Right lobe of liver (tissue), 6 donors: ENCODE measurements around the gene CEP63. TPM values are rescaled to one million over a fixed set of nuclear protein-coding genes. Genes with fewer than 3 reads are reported as not detected.

Experiments used
- ATAC-seq, 4 donors: fragments of 200-7000 bp; cut with Tn5 transposase; one replicate each; pipeline ENCODE4 v1.9.1; 2020; ENCODE audit warnings: mild to moderate bottlenecking in 4 of 4, moderate library complexity in 4 of 4
- DNase-seq, 3 donors: peaks; one replicate each; pipeline ENCODE4 v3.0.0-alpha.2; 2020
- H3K27ac ChIP-seq, 3 donors: fragments of 200-600 bp; one replicate each; pipeline ENCODE4 v1.8.0; 2022
- H3K27me3 ChIP-seq, 2 donors: fragments of 200-600 bp; one replicate each; pipeline ENCODE4 v1.8.0; 2022
- H3K36me3 ChIP-seq, 4 donors: fragments of 200-600 bp; sonication (generic) in 1 of 4; one replicate each; pipeline versions ENCODE4 v1.5.1 to v1.8.0; 2017 to 2022; ENCODE audit warnings: control low read depth in 1 of 4
- H3K4me1 ChIP-seq, 4 donors: fragments of 200-600 bp; sonication (generic) in 1 of 4; one replicate each; pipeline versions ENCODE4 v1.5.1 to v1.8.0; 2017 to 2022; ENCODE audit warnings: control low read depth in 1 of 4
- H3K4me3 ChIP-seq, 3 donors: fragments of 200-600 bp; one replicate each; pipeline ENCODE4 v1.8.0; 2022
- H3K9me3 ChIP-seq, 4 donors: fragments of 200-600 bp; sonication (generic) in 1 of 4; one replicate each; pipeline versions ENCODE4 v1.5.1 to v1.8.0; 2017 to 2022; ENCODE audit warnings: control low read depth in 1 of 4
- CTCF ChIP-seq, 4 donors: fragments of 200-600 bp in 3 of 4; fragments of 450-650 bp in 1 of 4; IDR thresholded peaks; one replicate each; pipeline versions ENCODE4 v1.5.1 to v1.8.0; 2016 to 2022; ENCODE audit warnings: antibody characterized with exemption in 4 of 4, mild to moderate bottlenecking in 2 of 4
- POLR2A ChIP-seq: fragments of 450-650 bp; IDR thresholded peaks from one replicate; pipeline ENCODE4 v1.6.1; 2017; ENCODE audit warnings: antibody characterized with exemption, mild to moderate bottlenecking
- WGBS: methylation state at CpG from one replicate; pipeline ENCODE4 v1.1.6; 2018; ENCODE audit warnings: low coverage, low lambda C conversion rate; ENCODE audit not compliant: insufficient coverage; ENCODE audit errors: missing lambda C conversion rate; 5-methylcytosine and 5-hydroxymethylcytosine counted together
- intact Hi-C, 2 donors: fragments of 100-400 bp; cut with DNase I; formaldehyde crosslinking; loops; one replicate each; pipeline versions ENCODE4 v1.11.2 to v1.14.1; 2022
- total RNA-seq, 6 experiments: library from RNA; depleted of rRNA in 2 of 6; stranded (reverse); fragments of >200 nt in 2 of 6; fragmentation: NEBNext Ultra II Directional in 3 of 6; extraction: Animal tissue kit (Norgen Biotek cat#: 25700) in 3 of 6; gene quantifications; one replicate each; pipeline versions ENCODE4 v1.1.0 to v1.2.4, GENCODE V29; 2016 to 2023
- donor health status: DM: no; HTN: yes; CAD: no.
- donor health status: DM: no; HTN: no; CAD: no.
- donor health status: DM: no; HTN: no; CAD: no.
- donor health status: DM: no; HTN: yes; CAD: no.
- donor health status: DM: no; HTN: yes; CAD: no.

CEP63 gene
- total RNA-seq, 6 experiments from 2014 or later, result 8.7 to 14.4 (median 9.1) TPM

GRCh38 chr3:134576426-134576825 is 90.6 kb downstream of the CEP63 start:
- TF ChIP-seq CTCF (IDR thresholded peaks at IDR 0.05) (no peak), POLR2A (no peak)
- Histone ChIP-seq H3K4me3 (no peak overlapping the region), H3K27ac (no peak overlapping the region), H3K36me3 (no peaks in the 10 kb centered on the region), H3K27me3 (no peaks in the 10 kb centered on the region), H3K9me3 (no peaks in the 10 kb centered on the region), H3K4me1 (no peaks in the 10 kb centered on the region)
- WGBS, result 80% methylated on average over 6 of the region's 6 CpGs
- DNase-seq, result no peak
- ATAC-seq, result no peak
- intact Hi-C loops, result no loop called here

- Histone ChIP-seq H3K4me3 (no peak overlapping the region), H3K27me3 (no peaks in the 10 kb centered on the region), H3K27ac (no peak overlapping the region), H3K4me1 (no peaks in the 10 kb centered on the region), H3K9me3 (no peaks in the 10 kb centered on the region), H3K36me3 (no peaks in the 10 kb centered on the region)
- ATAC-seq, result no peak
- intact Hi-C loops, result no loop called here
- TF ChIP-seq CTCF (IDR thresholded peaks at IDR 0.05) (no peak), POLR2A (no peak)
- WGBS, result 81% methylated on average over 3 of the region's 3 CpGs
- no peak for DNase-seq
Observed at GRCh38 chr3:134576831-134577230, 91.0 kb downstream of the CEP63 start.

GRCh38 chr3:134579141-134579665 is 93.3 kb downstream of the CEP63 start:
- Histone ChIP-seq H3K4me1 (no peaks in the 10 kb centered on the region), H3K27ac (no peak overlapping the region), H3K27me3 (no peaks in the 10 kb centered on the region), H3K9me3 (no peaks in the 10 kb centered on the region), H3K4me3 (no peak overlapping the region), H3K36me3 (no peaks in the 10 kb centered on the region)
- intact Hi-C loops, result no loop called here
- WGBS, result 70% methylated on average over 3 of the region's 3 CpGs
- no peak for ATAC-seq
- no peak for TF ChIP-seq CTCF (IDR thresholded peaks at IDR 0.05)
- TF ChIP-seq POLR2A, result no peak
- DNase-seq, result no peak

- no peak for TF ChIP-seq POLR2A
- TF ChIP-seq CTCF (IDR thresholded peaks at IDR 0.05), result no peak
- ATAC-seq, result no peak
- no peak for DNase-seq
- no peaks in the 10 kb centered on the region for H3K27me3 ChIP-seq
- H3K4me1 ChIP-seq, result no peaks in the 10 kb centered on the region
- H3K27ac ChIP-seq, result no peak overlapping the region
- intact Hi-C loops, result no loop called here
- H3K4me3 ChIP-seq, result no peak overlapping the region
- H3K36me3 ChIP-seq, result no peaks in the 10 kb centered on the region
- H3K9me3 ChIP-seq, result no peaks in the 10 kb centered on the region
Observed at GRCh38 chr3:134590766-134591165, 104.9 kb downstream of the CEP63 start.

DNA sequence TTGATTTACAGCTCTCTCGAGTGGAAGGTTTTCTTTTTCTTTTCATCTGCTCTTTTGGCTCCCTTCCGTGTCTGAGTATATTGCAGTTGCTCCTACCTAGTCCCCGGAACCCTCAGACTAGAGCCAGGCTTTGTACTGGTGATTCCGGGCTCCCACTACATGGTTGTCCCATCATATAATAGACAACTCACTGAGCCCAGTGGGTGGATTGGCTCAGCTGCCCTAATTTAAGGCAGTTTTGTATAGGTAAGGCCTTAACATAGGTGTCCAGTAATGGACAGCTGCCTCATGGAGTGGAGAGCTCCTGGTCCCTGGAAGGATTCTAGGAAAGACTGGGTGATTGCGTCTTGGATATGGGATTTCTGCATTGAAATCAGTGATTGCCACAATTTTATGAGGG is 106.9 kb downstream of the CEP63 start:
- DNase-seq (no peak), ATAC-seq (no peak)
- H3K27me3 ChIP-seq, result no peaks in the 10 kb centered on the region
- H3K4me1 ChIP-seq, result no peaks in the 10 kb centered on the region
- H3K9me3 ChIP-seq, result no peaks in the 10 kb centered on the region
- no peak overlapping the region for H3K4me3 ChIP-seq
- intact Hi-C loops, result no loop called here
- no peak overlapping the region for H3K27ac ChIP-seq
- WGBS, result 82% methylated on average over 5 of the region's 5 CpGs
- TF ChIP-seq POLR2A (no peak), CTCF (IDR thresholded peaks at IDR 0.05) (no peak)
- no peaks in the 10 kb centered on the region for H3K36me3 ChIP-seq
